NB4 (cell line): ENCODE measurements around the gene TMEM97.

Source experiments
- MYC ChIP-seq: IDR thresholded peaks from 2 replicates; pipeline ENCODE4 v1.6.1; 2011; ENCODE audit warnings: low read depth, low read length
- POLR2A ChIP-seq: IDR thresholded peaks from 2 replicates; pipeline ENCODE4 v1.6.1; 2011; ENCODE audit warnings: mild to moderate bottlenecking; ENCODE audit not compliant: insufficient read length; ENCODE audit errors: extremely low read depth
- TF ChIP-seq, protein P1 (sequence below): IDR thresholded peaks from one replicate; pipeline ENCODE4 v1.5.1; 2012; ENCODE audit warnings: low read depth, low read length

DNA sequence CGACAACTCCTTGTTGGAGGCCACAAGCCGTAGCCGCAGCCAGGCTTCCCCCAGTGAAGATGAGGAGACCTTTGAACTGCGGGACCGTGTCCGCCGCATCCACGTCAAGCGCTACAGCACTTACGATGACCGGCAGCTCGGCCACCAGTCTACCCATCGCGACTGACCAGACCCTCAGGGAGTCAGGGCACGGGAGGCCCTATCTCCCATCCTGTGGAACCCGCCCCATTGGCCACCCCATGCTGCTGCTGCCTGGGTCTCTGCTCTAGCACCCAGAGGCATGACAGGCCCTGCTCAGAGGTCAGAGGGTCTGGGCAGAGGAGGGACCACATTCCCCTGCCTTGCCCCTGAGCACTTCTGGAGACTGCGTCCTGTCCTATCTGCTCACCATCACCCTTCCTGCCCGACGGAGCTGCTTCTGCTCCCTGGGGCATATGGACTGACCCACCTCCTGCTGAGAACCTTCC, 25.5 kb downstream of the TMEM97 start:
- TF ChIP-seq, protein P1, sequence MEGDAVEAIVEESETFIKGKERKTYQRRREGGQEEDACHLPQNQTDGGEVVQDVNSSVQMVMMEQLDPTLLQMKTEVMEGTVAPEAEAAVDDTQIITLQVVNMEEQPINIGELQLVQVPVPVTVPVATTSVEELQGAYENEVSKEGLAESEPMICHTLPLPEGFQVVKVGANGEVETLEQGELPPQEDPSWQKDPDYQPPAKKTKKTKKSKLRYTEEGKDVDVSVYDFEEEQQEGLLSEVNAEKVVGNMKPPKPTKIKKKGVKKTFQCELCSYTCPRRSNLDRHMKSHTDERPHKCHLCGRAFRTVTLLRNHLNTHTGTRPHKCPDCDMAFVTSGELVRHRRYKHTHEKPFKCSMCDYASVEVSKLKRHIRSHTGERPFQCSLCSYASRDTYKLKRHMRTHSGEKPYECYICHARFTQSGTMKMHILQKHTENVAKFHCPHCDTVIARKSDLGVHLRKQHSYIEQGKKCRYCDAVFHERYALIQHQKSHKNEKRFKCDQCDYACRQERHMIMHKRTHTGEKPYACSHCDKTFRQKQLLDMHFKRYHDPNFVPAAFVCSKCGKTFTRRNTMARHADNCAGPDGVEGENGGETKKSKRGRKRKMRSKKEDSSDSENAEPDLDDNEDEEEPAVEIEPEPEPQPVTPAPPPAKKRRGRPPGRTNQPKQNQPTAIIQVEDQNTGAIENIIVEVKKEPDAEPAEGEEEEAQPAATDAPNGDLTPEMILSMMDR = no peak
- no peak for TF ChIP-seq POLR2A
- TF ChIP-seq MYC = no peak
